K562 (cell line): ENCODE measurements around the gene CNOT10. TPM values are rescaled to one million over a fixed set of nuclear protein-coding genes. Genes with fewer than 3 reads are reported as not detected.

Source experiments
- ATAC-seq: fragments of 200-7000 bp; cut with Tn5 transposase; 3 replicates; pipeline ENCODE4 v1.9.1; 2020; ENCODE audit warnings: moderate library complexity
- BruUV-seq: library from RNA; stranded (reverse); fragments of 400-500 nt; replicated peaks from 2 replicates; lab custom pipeline; 2021; lab: Mats Ljungman, UMichigan
- CTCF ChIA-PET: fragments of 300-600 bp; formaldehyde crosslinking; extraction: SDS; loops from one replicate; lab custom pipeline; 2021; ENCODE audit warnings: low intra/inter-chr PET ratio; lab: Yijun Ruan, JAX
- POLR2A ChIA-PET: fragments of 300-600, 350-650 bp; sonication (Branson Sonifier 250); formaldehyde crosslinking; extraction: SDS; loops from one replicate; lab custom pipeline; 2021; ENCODE audit warnings: antibody characterized with exemption, inconsistent platforms; lab: Yijun Ruan, JAX
- DNase-seq, 4 experiments: peaks; one replicate each; pipeline versions ENCODE4 v3.0.0 to v3.0.0-alpha.2; 2011 to 2018; ENCODE audit warnings: low spot score in 3 of 4, mixed read lengths in 3 of 4; ENCODE audit errors: extremely low read depth in 1 of 4
- FAIRE-seq: peaks from 2 replicates; lab custom pipeline; 2011; peaks lifted over from hg19 to GRCh38; lab: Jason Lieb, UNC
- H2AFZ ChIP-seq: 2 replicates; pipeline ENCODE4 v1.6.0; 2011; ENCODE audit warnings: low read depth, low read length, control low read depth, inconsistent platforms
- H3K27ac ChIP-seq: fragments of 200-600 bp; 3 replicates; pipeline ENCODE4 v1.8.0; 2011; ENCODE audit warnings: low read depth, mild to moderate bottlenecking, control low read depth, inconsistent platforms, low read length, moderate library complexity, mixed read lengths; ENCODE audit errors: extremely low read depth
- H3K27me3 ChIP-seq, 2 experiments: fragments of 300-600 bp in 1 of 2; 2 replicates in 1 of 2; 3 replicates in 1 of 2; pipeline versions ENCODE4 v1.6.0 to v1.8.0; 2011; ENCODE audit warnings: inconsistent platforms in 2 of 2, low read length in 2 of 2, mild to moderate bottlenecking in 1 of 2, mixed read lengths in 1 of 2, moderate library complexity in 1 of 2; ENCODE audit not compliant: control insufficient read depth in 2 of 2, insufficient read depth in 2 of 2
- H3K36me3 ChIP-seq: fragments of 300-600 bp; 3 replicates; pipeline ENCODE4 v1.8.0; 2011; ENCODE audit warnings: mild to moderate bottlenecking, low read length, inconsistent platforms; ENCODE audit not compliant: control insufficient read depth, insufficient read depth
- H3K4me1 ChIP-seq, 2 experiments: fragments of 200-600 bp in 1 of 2; replicated peaks in 1 of 2; 2 replicates in 1 of 2; 3 replicates in 1 of 2; pipeline versions ENCODE4 v1.5.1 to v1.8.0; 2011; ENCODE audit warnings: inconsistent platforms in 2 of 2, low read length in 2 of 2, mild to moderate bottlenecking in 1 of 2, mixed read lengths in 1 of 2, moderate library complexity in 1 of 2; ENCODE audit not compliant: control insufficient read depth in 2 of 2, insufficient read depth in 2 of 2
- H3K4me2 ChIP-seq: 2 replicates; pipeline ENCODE4 v1.6.1; 2011; ENCODE audit warnings: low read length, control low read depth, inconsistent platforms, mixed read lengths; ENCODE audit not compliant: insufficient read depth
- H3K4me3 ChIP-seq: fragments of 200-600 bp; sonication (generic), shearing (Covaris generic); 2 replicates; pipeline ENCODE4 v1.5.1; 2016; ENCODE audit warnings: control low read depth, inconsistent platforms
- H3K79me2 ChIP-seq: fragments of 200-600 bp; 3 replicates; pipeline ENCODE4 v1.8.0; 2011; ENCODE audit warnings: low read length, inconsistent platforms; ENCODE audit not compliant: control insufficient read depth, insufficient read depth
- H3K9ac ChIP-seq, 2 experiments: 2 replicates each; pipeline versions ENCODE4 v1.6.0 to v1.6.1; 2011; ENCODE audit warnings: low read depth in 2 of 2, low read length in 2 of 2, control low read depth in 1 of 2, inconsistent platforms in 1 of 2, mild to moderate bottlenecking in 1 of 2, mixed read lengths in 1 of 2; ENCODE audit not compliant: insufficient read depth in 1 of 2
- H3K9me1 ChIP-seq: one replicate; pipeline ENCODE4 v1.6.0; 2011; ENCODE audit warnings: inconsistent platforms, mild to moderate bottlenecking, low read length, moderate library complexity; ENCODE audit not compliant: control insufficient read depth, insufficient read depth
- H3K9me3 ChIP-seq: replicated peaks from 2 replicates; pipeline ENCODE4 v1.5.1; 2011; ENCODE audit warnings: low read depth, low read length, inconsistent platforms; ENCODE audit not compliant: control insufficient read depth, insufficient read depth
- H4K20me1 ChIP-seq: replicated peaks from 2 replicates; pipeline ENCODE4 v1.6.1; 2011; ENCODE audit warnings: low read length, inconsistent platforms, mixed read lengths; ENCODE audit not compliant: control insufficient read depth, insufficient read depth
- BRCA1 ChIP-seq, 2 experiments: fragments of 450-650 bp in 1 of 2; sonication (generic) in 1 of 2; formaldehyde crosslinking in 1 of 2; IDR thresholded peaks; 2 replicates each; pipeline versions ENCODE4 v1.5.0 to v1.6.1; 2017 to 2020; ENCODE audit warnings: mild to moderate bottlenecking in 1 of 2, missing genetic modification reagents in 1 of 2
- FOXA3 ChIP-seq, 2 experiments: fragments of 450-650 bp in 1 of 2; sonication (generic) in 1 of 2; formaldehyde crosslinking; IDR thresholded peaks in 1 of 2; conservative IDR thresholded peaks in 1 of 2; 2 replicates each; pipeline versions ENCODE4 v1.4.0 to v1.8.0; 2020 to 2022; ENCODE audit warnings: mild to moderate bottlenecking in 2 of 2, missing genetic modification reagents in 1 of 2
- KDM2B ChIP-seq: fragments of 250-450 bp; sonication (Bioruptor Pico); IDR thresholded peaks from 2 replicates; pipeline ENCODE4 v1.8.0; 2021; ENCODE audit warnings: mild to moderate bottlenecking, moderate library complexity
- MCM3 ChIP-seq: fragments of 450-650 bp; IDR thresholded peaks from 2 replicates; pipeline ENCODE4 v1.6.1; 2016
- TCF3 ChIP-seq: sonication (generic); formaldehyde crosslinking; IDR thresholded peaks from 2 replicates; pipeline ENCODE4 v1.4.0; 2020; ENCODE audit warnings: mild to moderate bottlenecking, missing genetic modification reagents
- ZNF165 ChIP-seq: fragments of 250-450 bp; sonication (Bioruptor Pico); IDR thresholded peaks from 2 replicates; pipeline ENCODE4 v1.4.0; 2020; ENCODE audit warnings: borderline replicate concordance
- ZNF589 ChIP-seq: fragments of 200-800 bp; sonication (Bioruptor generic); IDR thresholded peaks from 2 replicates; pipeline ENCODE4 v1.6.1; 2016; ENCODE audit warnings: low read depth, missing genetic modification characterization, missing compliant biosample characterization
- WGBS: fragments of 100-300 bp; shearing (Covaris generic); methylation state at CpG from one replicate; pipeline ENCODE4 v1.1.6; 2016; ENCODE audit warnings: low coverage, mixed read lengths; ENCODE audit not compliant: insufficient coverage; ENCODE audit errors: missing lambda C conversion rate; 5-methylcytosine and 5-hydroxymethylcytosine counted together
- in situ Hi-C: fragments of 300-500 bp; cut with MboI; formaldehyde crosslinking; loops from 4 replicates; pipeline ENCODE4 v1.15.0; 2018; ENCODE audit warnings: inconsistent platforms, mixed read lengths
- intact Hi-C: fragments of 100-400 bp; cut with micrococcal nuclease; formaldehyde crosslinking; loops from 2 replicates; pipeline ENCODE4 v1.14.2; 2022
- polyA plus RNA-seq, 8 experiments: library from polyadenylated mRNA; depleted of rRNA in 4 of 8; stranded (reverse) in 5 of 8; unstranded in 3 of 8; fragments of >200 nt; fragmentation: Nextera tagmentation in 2 of 8; fragmentation: Illumina TruSeq in 1 of 8; extraction: Ambion mirVana in 2 of 8; extraction: Trizol in 1 of 8; gene quantifications; 2 replicates each; pipeline versions ENCODE4 v1.2.1 to v1.2.3, GENCODE V29; 2011 to 2014; ENCODE audit warnings: inconsistent platforms in 1 of 8, missing spikeins in 1 of 8
- total RNA-seq, 7 experiments: library from RNA; depleted of rRNA in 6 of 7; stranded (reverse); fragments of >200 nt in 6 of 7; fragmentation: Illumina TruSeq in 2 of 7; extraction: Trizol in 2 of 7; gene quantifications; 2 replicates each; pipeline versions ENCODE4 v1.2.1 to v1.2.3, GENCODE V29; 2011 to 2021; ENCODE audit warnings: low replicate concordance in 1 of 7
- TF ChIP-seq, protein P1 (sequence below): fragments of 450-650 bp; IDR thresholded peaks from 2 replicates; pipeline ENCODE4 v1.6.1; 2016
- TF ChIP-seq, protein P2 (sequence below), 3 experiments: IDR thresholded peaks in 2 of 3; conservative IDR thresholded peaks in 1 of 3; 2 replicates each; pipeline ENCODE4 v1.5.1; 2011 to 2012; ENCODE audit warnings: low read length in 3 of 3, mild to moderate bottlenecking in 3 of 3, control low read depth in 2 of 3, improper control_type of control experiment in 1 of 3, inconsistent platforms in 1 of 3, low read depth in 1 of 3, mixed read lengths in 1 of 3, moderate library complexity in 1 of 3; ENCODE audit not compliant: insufficient read depth in 2 of 3
- TF ChIP-seq, protein P3 (sequence below), 3 experiments: fragments of 200-800 bp in 1 of 3; fragments of 250-450 bp in 1 of 3; fragments of 450-650 bp in 1 of 3; sonication (Bioruptor Pico) in 1 of 3; sonication (Bioruptor generic) in 1 of 3; formaldehyde crosslinking in 1 of 3; IDR thresholded peaks; 2 replicates each; pipeline versions ENCODE4 v1.6.1 to v1.8.0; 2016 to 2022; ENCODE audit warnings: mild to moderate bottlenecking in 2 of 3, missing genetic modification characterization in 2 of 3, missing compliant biosample characterization in 1 of 3, moderate library complexity in 1 of 3

The CNOT10 gene
- total and polyA plus RNA-seq, 9 of the 15 experiments (the other 6 are each of a cell fraction or from before 2014, with no cell fraction given): 35.7 to 114 (median 81.9) TPM

DNA sequence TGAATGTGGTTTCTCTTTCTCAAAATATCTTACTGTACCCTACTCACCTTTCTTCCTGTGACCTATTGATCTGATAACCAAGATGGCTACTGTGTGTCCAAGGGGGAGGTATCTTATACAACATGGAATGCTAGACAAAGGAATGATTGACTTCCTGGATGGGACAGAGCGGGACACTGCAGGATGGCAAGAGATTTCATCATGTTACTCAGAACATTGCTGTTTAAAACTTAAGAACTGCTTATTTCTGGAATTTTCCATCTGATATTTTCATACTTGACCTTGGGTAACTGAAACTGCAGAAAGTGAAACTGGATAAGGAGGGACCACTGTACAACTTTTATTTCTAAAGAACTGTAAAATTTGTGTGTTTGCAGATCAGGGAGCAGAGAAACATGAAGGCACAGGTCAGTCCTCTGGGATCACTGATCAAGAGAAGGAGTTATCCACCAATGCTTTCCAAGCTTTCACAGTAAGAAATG, 18.5 kb downstream of the CNOT10 start (continued):
- no peak for TF ChIP-seq KDM2B (CRISPR knock-in tag)
- TF ChIP-seq, protein P1, sequence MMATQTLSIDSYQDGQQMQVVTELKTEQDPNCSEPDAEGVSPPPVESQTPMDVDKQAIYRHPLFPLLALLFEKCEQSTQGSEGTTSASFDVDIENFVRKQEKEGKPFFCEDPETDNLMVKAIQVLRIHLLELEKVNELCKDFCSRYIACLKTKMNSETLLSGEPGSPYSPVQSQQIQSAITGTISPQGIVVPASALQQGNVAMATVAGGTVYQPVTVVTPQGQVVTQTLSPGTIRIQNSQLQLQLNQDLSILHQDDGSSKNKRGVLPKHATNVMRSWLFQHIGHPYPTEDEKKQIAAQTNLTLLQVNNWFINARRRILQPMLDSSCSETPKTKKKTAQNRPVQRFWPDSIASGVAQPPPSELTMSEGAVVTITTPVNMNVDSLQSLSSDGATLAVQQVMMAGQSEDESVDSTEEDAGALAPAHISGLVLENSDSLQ: peak; percentile 76
- no peak for TF ChIP-seq TCF3 (CRISPR knock-in tag)
- TF ChIP-seq FOXA3 (CRISPR knock-in tag; conservative IDR thresholded peaks at IDR 0.05 in 1 of 2, IDR thresholded peaks at IDR 0.05 in 1 of 2): no peak
- TF ChIP-seq MCM3: no peak
- TF ChIP-seq, protein P2, sequence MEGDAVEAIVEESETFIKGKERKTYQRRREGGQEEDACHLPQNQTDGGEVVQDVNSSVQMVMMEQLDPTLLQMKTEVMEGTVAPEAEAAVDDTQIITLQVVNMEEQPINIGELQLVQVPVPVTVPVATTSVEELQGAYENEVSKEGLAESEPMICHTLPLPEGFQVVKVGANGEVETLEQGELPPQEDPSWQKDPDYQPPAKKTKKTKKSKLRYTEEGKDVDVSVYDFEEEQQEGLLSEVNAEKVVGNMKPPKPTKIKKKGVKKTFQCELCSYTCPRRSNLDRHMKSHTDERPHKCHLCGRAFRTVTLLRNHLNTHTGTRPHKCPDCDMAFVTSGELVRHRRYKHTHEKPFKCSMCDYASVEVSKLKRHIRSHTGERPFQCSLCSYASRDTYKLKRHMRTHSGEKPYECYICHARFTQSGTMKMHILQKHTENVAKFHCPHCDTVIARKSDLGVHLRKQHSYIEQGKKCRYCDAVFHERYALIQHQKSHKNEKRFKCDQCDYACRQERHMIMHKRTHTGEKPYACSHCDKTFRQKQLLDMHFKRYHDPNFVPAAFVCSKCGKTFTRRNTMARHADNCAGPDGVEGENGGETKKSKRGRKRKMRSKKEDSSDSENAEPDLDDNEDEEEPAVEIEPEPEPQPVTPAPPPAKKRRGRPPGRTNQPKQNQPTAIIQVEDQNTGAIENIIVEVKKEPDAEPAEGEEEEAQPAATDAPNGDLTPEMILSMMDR (IDR thresholded peaks at IDR 0.05 in 2 of 3, conservative IDR thresholded peaks at IDR 0.05 in 1 of 3; ENCODE audit: insufficient read depth in 2 of 3, low read depth in 1 of 3, low read length in 3 of 3): no peak

DNA sequence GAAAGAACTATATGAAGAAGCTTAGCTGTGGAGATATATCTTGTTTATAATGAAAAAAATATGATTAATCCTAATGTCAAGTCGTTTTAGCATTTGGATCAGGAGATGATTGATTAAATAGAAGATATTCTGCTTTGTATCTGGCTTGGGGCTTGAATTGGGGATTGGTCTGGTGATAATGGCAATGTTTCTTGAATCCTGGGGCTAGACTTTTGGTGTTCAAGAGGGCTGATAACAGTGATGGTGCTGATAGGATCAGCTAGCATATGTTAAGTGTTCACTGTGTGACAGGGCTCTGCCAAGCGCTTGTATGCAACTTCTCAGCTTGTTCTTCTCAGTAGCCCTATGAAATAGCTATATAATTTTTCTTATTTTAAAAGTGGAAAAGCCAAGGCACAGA, 20.2 kb downstream of the CNOT10 start:
- in situ Hi-C loops (no loop called here), intact Hi-C loops (no loop called here)
- H3K79me2 ChIP-seq: peaks cover 68% of the 10 kb centered on the region
- no peaks in the 10 kb centered on the region for H3K27me3 ChIP-seq
- H3K9ac ChIP-seq: no peak overlapping the region
- no peak overlapping the region for H3K4me3 ChIP-seq
- CTCF ChIA-PET: no interaction called here
- 18% methylated on average over 2 of the region's 2 CpGs for WGBS
- ATAC-seq: 0 out of 3 replicates have a peak, but pooled peaks have one; percentile 7
- H3K9me3 ChIP-seq: no peaks in the 10 kb centered on the region
- TSS peak; percentile 6 for BruUV-seq
- no peak for FAIRE-seq
- peaks cover 48% of the 10 kb centered on the region for H3K36me3 ChIP-seq
- H4K20me1 ChIP-seq: peaks cover 3% of the 10 kb centered on the region; the same call in 1 of the 2 replicates
- H3K27ac ChIP-seq: 0 out of 3 replicates have a peak overlapping the region, but pooled peaks have one; percentile 4
- no peak overlapping the region for H2AFZ ChIP-seq
- POLR2A ChIA-PET: interaction anchor here (0.9 to 3.0 kb wide), 6 partner anchors 9 to 135 kb away, joined by 3 to 9 read pairs (median 6); partner anchors contain the start of gene DYNC1LI1
- peaks cover 15 to 58% of the 10 kb centered on the region in 2 experiments for H3K4me1 ChIP-seq
- peak in 3 of 4 experiments; percentile 36 to 41 (median 39) for DNase-seq
- H3K9me1 ChIP-seq: no peaks in the 10 kb centered on the region
- peak overlapping the region; percentile 31; the same call in 1 of the 2 replicates for H3K4me2 ChIP-seq
- TF ChIP-seq, protein P3, sequence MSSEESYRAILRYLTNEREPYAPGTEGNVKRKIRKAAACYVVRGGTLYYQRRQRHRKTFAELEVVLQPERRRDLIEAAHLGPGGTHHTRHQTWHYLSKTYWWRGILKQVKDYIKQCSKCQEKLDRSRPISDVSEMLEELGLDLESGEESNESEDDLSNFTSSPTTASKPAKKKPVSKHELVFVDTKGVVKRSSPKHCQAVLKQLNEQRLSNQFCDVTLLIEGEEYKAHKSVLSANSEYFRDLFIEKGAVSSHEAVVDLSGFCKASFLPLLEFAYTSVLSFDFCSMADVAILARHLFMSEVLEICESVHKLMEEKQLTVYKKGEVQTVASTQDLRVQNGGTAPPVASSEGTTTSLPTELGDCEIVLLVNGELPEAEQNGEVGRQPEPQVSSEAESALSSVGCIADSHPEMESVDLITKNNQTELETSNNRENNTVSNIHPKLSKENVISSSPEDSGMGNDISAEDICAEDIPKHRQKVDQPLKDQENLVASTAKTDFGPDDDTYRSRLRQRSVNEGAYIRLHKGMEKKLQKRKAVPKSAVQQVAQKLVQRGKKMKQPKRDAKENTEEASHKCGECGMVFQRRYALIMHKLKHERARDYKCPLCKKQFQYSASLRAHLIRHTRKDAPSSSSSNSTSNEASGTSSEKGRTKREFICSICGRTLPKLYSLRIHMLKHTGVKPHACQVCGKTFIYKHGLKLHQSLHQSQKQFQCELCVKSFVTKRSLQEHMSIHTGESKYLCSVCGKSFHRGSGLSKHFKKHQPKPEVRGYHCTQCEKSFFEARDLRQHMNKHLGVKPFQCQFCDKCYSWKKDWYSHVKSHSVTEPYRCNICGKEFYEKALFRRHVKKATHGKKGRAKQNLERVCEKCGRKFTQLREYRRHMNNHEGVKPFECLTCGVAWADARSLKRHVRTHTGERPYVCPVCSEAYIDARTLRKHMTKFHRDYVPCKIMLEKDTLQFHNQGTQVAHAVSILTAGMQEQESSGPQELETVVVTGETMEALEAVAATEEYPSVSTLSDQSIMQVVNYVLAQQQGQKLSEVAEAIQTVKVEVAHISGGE (CRISPR knock-in tag; IDR thresholded peaks at IDR 0.05): no peak
- TF ChIP-seq BRCA1 (IDR thresholded peaks at IDR 0.05): no peak
- TF ChIP-seq BRCA1 (CRISPR knock-in tag; IDR thresholded peaks at IDR 0.05): no peak
- no peak for TF ChIP-seq ZNF165
- TF ChIP-seq ZNF589: 0 out of 2 replicates have a peak, but pooled peaks have one; percentile 13
- TF ChIP-seq, protein P1: peak; percentile 24; the same call in 1 of the 2 replicates
